SIG-M5 treated with dmso at 0.1 percent for 504 hours (cell line): ENCODE measurements around the gene TXNRD3.
"Not testable (repeated sequence)": the region's sequence is repeated elsewhere in the genome, so short reads cannot be mapped to it uniquely, and the experiment has no call there.

ENCODE experiments used
- DNase-seq: peaks from one replicate; lab custom pipeline; 2025; ENCODE audit not compliant: unreplicated experiment; lab: John Stamatoyannopoulos, UW

TXNRD3 gene

GRCh38 chr3:126649556-126650092 is 5.3 kb downstream of the TXNRD3 start:
- DNase-seq = no peak

DNA sequence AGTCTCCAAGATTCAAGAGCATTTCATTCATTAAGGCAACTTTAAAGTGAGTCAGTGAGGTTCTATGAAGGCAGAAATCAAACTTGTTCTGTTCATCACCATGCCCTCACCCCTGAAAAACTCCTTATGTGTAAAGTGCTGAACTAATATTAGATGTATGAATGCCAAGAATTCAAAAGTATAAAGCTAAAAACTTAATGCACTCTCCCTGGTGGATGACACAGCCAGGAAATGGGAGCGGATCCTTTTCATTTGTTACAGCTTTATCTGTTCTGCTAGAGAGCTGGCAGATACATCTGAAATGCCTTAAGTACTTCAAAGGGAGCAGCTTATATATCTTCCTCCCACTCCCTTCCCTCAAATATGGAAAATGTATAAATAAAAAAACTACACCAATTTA is 8.2 kb downstream of the TXNRD3 start:
- DNase-seq = no peak

GRCh38 chr3:126644615-126645014 is 10.3 kb downstream of the TXNRD3 start:
- DNase-seq = no peak

DNA sequence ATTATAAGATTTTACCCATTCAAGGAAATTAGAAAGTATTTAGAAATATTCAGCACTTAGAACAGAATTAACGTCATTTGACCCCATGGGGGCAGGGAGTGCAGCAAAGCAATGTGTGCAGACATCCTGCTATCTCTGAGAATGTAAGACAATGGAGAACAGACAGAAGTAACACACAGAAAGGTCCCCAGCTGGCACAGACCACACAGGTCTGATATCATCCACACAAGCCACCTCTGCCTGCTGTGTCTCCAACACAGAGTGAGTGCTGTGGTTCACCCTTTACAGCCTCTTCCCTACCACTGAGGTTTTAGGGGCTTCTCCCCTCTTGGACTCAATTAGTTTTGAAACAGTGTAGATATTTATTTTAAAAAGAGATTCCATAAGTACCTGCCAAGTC is 16.1 kb downstream of the TXNRD3 start:
- no peak for DNase-seq

DNA sequence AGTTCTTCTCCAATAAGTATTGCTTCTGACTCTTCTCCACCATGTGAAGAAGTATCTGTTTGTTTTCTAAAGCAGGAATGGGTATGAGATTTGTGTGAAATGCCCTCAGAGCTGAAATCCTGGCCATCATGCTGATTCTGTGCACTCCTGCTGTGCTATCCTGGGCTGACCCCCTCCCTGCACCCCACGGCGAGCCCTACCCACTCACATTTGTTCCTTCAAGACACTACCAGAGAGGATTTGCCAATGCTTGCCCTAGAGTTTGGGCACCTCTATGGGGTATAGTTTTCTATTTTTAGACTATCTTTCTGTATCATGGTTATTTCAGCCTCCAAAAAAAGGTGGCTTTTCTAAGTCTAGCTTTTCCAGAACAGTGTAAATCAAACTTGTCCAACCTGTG is 18.5 kb downstream of the TXNRD3 start:
- DNase-seq = no peak

DNA sequence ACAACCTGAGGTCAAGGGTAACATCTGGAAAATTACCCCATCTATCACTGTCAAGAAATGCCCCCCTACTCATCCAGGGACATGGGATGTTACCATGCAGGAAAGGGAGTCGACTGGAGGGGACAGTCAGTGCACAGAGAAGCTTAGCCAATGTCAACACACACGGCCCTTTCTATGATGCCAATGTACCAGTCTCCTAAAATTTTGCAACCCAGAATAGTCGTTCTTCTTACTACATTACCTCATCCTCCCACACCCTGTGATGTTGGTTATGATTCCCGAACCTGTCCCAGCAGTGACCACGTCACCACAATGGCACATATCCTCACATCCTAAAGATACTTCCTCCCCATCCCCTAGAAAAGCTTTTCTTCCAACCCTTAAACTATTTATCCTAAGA is 20.1 kb downstream of the TXNRD3 start:
- DNase-seq = no peak

DNA sequence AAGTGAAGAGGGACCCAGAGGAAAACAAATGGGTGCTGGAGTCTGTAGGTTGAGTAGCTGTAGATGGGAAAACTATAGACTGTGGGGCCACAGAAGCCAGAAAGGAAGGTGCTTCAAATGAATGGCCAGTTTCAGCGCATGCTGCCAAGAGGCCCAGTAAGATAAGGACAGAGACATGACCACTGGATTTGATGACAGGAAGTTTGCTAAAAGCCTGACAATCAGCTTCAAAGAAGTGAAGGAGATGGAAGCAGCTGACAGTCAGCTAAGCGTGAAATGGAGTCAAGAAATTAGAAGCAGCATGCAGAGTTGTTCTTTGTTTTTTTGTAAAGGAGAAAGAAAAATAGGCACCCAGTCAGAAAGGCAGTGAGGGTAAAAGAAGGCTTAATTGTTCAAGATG is 24.9 kb downstream of the TXNRD3 start:
- DNase-seq = no peak

GRCh38 chr3:126625735-126626134 is 29.2 kb downstream of the TXNRD3 start:
- DNase-seq = not testable (repeated sequence)

GRCh38 chr3:126622694-126623093 is 32.2 kb downstream of the TXNRD3 start:
- DNase-seq = no peak

GRCh38 chr3:126621627-126622345 is 33.1 kb downstream of the TXNRD3 start:
- no peak for DNase-seq

GRCh38 chr3:126621171-126621570 is 33.8 kb downstream of the TXNRD3 start:
- DNase-seq = no peak

- DNase-seq = no peak
Observed at GRCh38 chr3:126620738-126621137, 34.2 kb downstream of the TXNRD3 start.

- DNase-seq = no peak
Observed at GRCh38 chr3:126618760-126619159, 36.2 kb downstream of the TXNRD3 start.

- no peak for DNase-seq
Observed at GRCh38 chr3:126618021-126618420, 36.9 kb downstream of the TXNRD3 start.

GRCh38 chr3:126617571-126617970 is 37.4 kb downstream of the TXNRD3 start:
- DNase-seq = peak; percentile 43

- no peak for DNase-seq
Observed at GRCh38 chr3:126616931-126617330, 38.0 kb downstream of the TXNRD3 start.

- DNase-seq = peak; percentile 10
Observed at GRCh38 chr3:126613479-126614188, 41.3 kb downstream of the TXNRD3 start.

- no peak for DNase-seq
Observed at GRCh38 chr3:126612479-126613205, 42.3 kb downstream of the TXNRD3 start.

GRCh38 chr3:126609909-126610308 is 45.0 kb downstream of the TXNRD3 start:
- DNase-seq = no peak

GRCh38 chr3:126607214-126607908 is 47.6 kb downstream of the TXNRD3 start:
- peak; percentile 58 for DNase-seq

DNA sequence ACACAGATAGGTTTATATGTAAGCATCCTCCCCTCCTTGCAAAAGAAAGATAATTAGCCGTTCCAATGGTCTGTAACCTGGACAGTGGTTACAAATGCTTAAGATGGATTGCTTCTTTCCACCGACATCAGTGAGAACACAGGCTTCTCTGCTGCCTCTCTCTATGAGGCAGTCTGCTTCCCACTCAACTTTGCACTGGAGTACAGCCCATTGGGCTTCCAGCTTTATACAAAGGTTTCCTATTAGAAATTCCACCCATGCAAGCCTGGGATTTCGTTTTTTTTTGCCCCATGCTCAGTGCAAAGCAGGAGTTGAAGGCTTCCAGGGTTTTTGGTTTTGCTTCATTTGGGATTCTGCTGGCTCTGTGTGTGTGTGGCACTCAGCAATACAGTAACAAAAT is 48.9 kb downstream of the TXNRD3 start:
- DNase-seq = no peak
